Type B pancreatic cell (in vitro differentiated cells): ENCODE measurements around the gene MOCOS. TPM values are rescaled to one million over a fixed set of nuclear protein-coding genes. Genes with fewer than 3 reads are reported as not detected.

ENCODE experiments used
- DNase-seq: peaks from one replicate; pipeline ENCODE4 v3.0.0; 2021; ENCODE audit warnings: mixed read lengths; ENCODE audit not compliant: unreplicated experiment; ENCODE audit errors: extremely low spot score
- H3K27ac Mint-ChIP-seq: 2 replicates; pipeline ENCODE4 v1.8.0; 2021; ENCODE audit warnings: mild to moderate bottlenecking, mixed read lengths
- H3K27me3 Mint-ChIP-seq: 2 replicates; pipeline ENCODE4 v1.8.0; 2021; ENCODE audit warnings: mixed read lengths
- H3K36me3 Mint-ChIP-seq: 2 replicates; pipeline ENCODE4 v1.8.0; 2021; ENCODE audit warnings: mixed read lengths
- H3K4me1 Mint-ChIP-seq: one replicate; pipeline ENCODE4 v1.8.0; 2021; ENCODE audit warnings: mixed read lengths; ENCODE audit not compliant: unreplicated experiment
- H3K4me3 Mint-ChIP-seq: 2 replicates; pipeline ENCODE4 v1.8.0; 2021; ENCODE audit warnings: mild to moderate bottlenecking, mixed read lengths
- H3K9me3 Mint-ChIP-seq: 2 replicates; pipeline ENCODE4 v1.8.0; 2021; ENCODE audit warnings: mixed read lengths
- total RNA-seq: library from RNA; stranded (reverse); gene quantifications from 2 replicates; pipeline ENCODE4 v1.2.1, GENCODE V29; 2021; ENCODE audit warnings: low replicate concordance
- TF ChIP-seq, protein P1 (sequence below): fragments of 200-600 bp; sonication (generic); conservative IDR thresholded peaks from 2 replicates; pipeline ENCODE4 v1.5.0; 2021; ENCODE audit warnings: antibody characterized with exemption, mild to moderate bottlenecking

Gene MOCOS
- total RNA-seq, 1 donor from 2014 or later, result 2.4 TPM

DNA sequence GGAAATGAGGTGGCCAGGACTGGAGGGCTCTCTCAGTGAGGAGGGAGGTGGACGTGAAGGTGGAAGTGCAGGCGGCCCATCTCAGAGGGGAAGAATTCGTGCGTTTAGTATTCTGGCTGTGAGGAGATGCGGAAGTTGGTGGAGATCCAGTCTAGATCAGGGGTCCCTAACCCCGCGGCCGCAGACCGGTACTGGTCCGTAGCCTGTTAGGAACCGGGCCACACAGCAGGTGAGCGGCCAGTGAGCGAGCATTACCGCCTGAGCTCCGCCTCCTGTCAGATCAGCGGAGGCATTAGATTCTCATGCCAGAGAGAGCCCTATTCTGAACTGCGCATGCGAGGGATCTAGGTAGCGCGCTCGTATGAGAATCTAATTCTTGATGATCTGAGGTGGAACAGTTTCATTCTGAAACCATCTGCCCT is 108.6 kb downstream of the MOCOS start:
- DNase-seq, result no peak
- no peaks in the 10 kb centered on the region for H3K36me3 Mint-ChIP-seq
- H3K4me3 Mint-ChIP-seq, result no peak overlapping the region
- H3K27ac Mint-ChIP-seq, result no peak overlapping the region
- H3K9me3 Mint-ChIP-seq, result no peaks in the 10 kb centered on the region
- TF ChIP-seq, protein P1, sequence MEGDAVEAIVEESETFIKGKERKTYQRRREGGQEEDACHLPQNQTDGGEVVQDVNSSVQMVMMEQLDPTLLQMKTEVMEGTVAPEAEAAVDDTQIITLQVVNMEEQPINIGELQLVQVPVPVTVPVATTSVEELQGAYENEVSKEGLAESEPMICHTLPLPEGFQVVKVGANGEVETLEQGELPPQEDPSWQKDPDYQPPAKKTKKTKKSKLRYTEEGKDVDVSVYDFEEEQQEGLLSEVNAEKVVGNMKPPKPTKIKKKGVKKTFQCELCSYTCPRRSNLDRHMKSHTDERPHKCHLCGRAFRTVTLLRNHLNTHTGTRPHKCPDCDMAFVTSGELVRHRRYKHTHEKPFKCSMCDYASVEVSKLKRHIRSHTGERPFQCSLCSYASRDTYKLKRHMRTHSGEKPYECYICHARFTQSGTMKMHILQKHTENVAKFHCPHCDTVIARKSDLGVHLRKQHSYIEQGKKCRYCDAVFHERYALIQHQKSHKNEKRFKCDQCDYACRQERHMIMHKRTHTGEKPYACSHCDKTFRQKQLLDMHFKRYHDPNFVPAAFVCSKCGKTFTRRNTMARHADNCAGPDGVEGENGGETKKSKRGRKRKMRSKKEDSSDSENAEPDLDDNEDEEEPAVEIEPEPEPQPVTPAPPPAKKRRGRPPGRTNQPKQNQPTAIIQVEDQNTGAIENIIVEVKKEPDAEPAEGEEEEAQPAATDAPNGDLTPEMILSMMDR, result no peak
- H3K4me1 Mint-ChIP-seq, result no peaks in the 10 kb centered on the region
- H3K27me3 Mint-ChIP-seq, result peaks cover 28% of the 10 kb centered on the region

DNA sequence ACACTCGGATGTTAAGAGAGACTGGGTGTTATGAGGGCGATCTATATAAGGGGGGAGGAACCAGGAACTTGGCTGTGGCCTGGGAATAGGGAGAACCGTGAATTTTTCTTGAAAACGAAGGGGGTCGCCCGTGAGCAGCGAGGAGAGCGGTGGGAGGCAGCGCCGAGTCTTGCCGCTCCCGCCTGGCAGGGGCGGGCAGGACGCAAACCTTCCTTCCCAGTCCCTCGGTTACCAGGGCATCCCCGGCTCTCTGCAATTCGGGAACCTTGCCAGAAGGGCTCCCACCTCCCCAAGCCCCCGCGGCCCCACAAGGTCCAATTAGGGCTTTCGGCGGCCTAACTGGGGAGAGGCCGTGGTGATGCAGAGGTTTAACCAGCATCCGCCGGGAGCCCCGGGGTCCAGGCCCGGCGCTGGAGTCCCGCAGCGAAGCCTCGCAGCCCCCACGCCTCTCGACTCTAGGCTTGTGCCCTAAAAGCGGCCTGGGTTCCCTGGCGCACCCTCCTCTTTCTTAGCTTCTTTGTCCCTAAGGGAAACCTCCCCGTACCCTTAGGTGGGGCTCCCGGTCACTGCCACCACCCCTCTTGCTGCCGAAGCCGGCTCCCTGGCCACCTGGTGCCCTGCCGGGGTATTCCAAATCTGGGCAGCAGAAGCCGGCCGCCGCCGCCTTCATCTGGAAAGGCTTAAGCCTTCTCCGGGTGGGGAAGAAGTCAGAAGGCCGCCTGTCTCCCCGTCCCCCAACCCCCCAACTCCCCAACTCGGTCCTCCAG is 109.5 kb downstream of the MOCOS start:
- H3K27ac Mint-ChIP-seq, result no peak overlapping the region
- TF ChIP-seq, protein P1, result peak; percentile 62
- no peaks in the 10 kb centered on the region for H3K9me3 Mint-ChIP-seq
- H3K4me1 Mint-ChIP-seq, result no peaks in the 10 kb centered on the region
- DNase-seq, result peak; percentile 83
- H3K4me3 Mint-ChIP-seq, result no peak overlapping the region
- no peaks in the 10 kb centered on the region for H3K36me3 Mint-ChIP-seq
- H3K27me3 Mint-ChIP-seq, result peaks cover 26% of the 10 kb centered on the region

DNA sequence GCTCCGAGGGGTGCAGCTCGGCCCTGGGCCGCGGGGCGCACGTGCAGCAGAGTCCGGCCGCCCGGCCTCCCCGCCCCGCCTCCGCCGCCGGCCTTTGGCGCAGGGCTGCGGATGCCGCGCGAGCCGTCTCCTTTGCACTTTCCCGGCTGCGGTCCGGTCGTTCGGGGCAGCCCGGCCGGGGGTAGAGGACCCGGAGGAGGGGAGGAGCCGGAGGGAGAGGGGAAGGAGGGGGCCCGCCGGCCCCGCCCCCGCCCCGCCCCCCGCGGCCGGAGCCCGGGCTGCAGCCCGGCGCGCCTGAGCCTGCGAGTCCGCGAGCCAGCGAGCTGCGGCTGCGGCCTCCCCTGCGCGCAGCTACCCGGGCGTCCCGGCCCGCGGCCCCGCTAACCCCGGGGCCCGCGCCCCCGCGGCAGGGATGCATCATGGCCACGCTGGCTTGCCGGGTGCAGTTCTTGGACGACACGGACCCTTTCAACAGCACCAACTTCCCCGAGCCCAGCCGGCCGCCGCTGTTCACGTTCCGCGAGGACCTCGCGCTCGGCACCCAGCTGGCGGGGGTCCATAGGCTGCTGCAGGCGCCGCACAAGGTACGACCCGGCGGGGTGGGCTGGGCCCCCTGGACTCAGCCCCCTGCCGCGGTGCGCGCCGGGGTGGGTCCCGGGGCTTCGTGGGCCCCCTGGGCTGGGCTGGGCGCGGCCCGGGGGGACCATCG is 110.3 kb downstream of the MOCOS start, which contains the start of gene FHOD3:
TSS of gene FHOD3 (plus strand) at position 297 of the 709 bp plus-strand sequence. CDS start at position 420, 123 bp downstream.
- Mint-ChIP-seq H3K27me3 (peaks cover 26% of the 10 kb centered on the region), H3K9me3 (no peaks in the 10 kb centered on the region), H3K4me3 (no peak within 1 kb of the TSS), H3K27ac (no peak within 1 kb of the TSS), H3K36me3 (no peaks in the 10 kb centered on the region), H3K4me1 (no peaks in the 10 kb centered on the region)
- DNase-seq, result peak; percentile 81
- TF ChIP-seq, protein P1, result peak; percentile 9

DNA sequence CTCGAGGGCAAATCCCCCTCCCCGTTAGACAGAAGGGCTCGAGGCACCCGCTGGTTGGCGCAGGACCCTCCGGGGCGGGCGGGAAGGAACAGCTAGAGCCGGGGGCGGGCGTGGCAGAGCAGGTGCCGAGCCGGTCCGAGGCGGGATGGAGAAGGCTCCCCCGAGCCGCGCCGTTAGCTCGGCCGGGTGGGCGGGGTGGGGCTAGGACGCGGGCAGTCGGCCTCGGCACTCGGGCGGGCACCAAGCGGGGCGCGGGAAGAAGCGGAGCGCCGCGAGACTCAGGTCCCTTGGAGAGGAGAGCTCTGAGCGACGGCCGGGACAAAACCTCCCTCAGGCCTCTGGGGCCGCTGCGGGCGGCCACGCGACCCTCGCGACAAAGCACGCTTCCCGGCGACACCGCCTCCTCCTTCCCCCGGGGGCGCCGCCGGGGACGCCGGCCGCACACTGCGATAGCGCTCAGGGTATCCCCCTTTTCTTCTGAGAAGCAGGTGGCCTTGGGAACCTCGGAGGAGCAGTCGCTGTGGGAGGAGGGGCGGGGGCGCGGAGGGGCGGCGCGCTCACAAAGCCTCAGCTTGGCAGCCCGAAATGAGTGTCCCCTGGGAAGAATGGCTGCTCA is 110.9 kb downstream of the MOCOS start:
- no peaks in the 10 kb centered on the region for H3K9me3 Mint-ChIP-seq
- DNase-seq, result no peak
- peaks cover 31% of the 10 kb centered on the region for H3K27me3 Mint-ChIP-seq
- no peak overlapping the region for H3K4me3 Mint-ChIP-seq
- no peaks in the 10 kb centered on the region for H3K36me3 Mint-ChIP-seq
- no peaks in the 10 kb centered on the region for H3K4me1 Mint-ChIP-seq
- TF ChIP-seq, protein P1, result no peak
- H3K27ac Mint-ChIP-seq, result no peak overlapping the region

DNA sequence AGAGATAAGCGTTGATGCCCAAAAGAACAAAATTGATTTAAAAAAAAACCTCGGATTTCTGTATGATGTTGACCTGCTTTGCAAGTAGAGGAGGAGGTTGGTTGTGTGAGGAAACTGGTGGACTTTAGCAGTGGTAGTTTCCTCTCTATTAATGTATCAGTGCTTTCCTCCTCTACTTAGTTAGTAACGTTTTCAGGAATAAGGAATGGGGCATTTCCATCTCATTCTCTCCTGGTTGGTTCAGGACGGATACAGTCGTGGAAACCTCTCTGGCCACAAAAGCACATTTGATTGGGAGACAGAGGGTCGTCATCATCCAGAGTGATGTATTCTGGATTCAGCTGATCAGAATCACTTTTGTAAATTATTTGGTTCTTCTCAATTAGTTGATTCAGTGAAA is 111.7 kb downstream of the MOCOS start:
- H3K4me3 Mint-ChIP-seq, result peak overlapping the region; percentile 67
- no peaks in the 10 kb centered on the region for H3K36me3 Mint-ChIP-seq
- no peaks in the 10 kb centered on the region for H3K4me1 Mint-ChIP-seq
- H3K27me3 Mint-ChIP-seq, result peaks cover 37% of the 10 kb centered on the region
- TF ChIP-seq, protein P1, result no peak
- no peaks in the 10 kb centered on the region for H3K9me3 Mint-ChIP-seq
- DNase-seq, result no peak
- no peak overlapping the region for H3K27ac Mint-ChIP-seq
